ENCODE results near the gene PSMD1.

The PSMD1 gene

DNA sequence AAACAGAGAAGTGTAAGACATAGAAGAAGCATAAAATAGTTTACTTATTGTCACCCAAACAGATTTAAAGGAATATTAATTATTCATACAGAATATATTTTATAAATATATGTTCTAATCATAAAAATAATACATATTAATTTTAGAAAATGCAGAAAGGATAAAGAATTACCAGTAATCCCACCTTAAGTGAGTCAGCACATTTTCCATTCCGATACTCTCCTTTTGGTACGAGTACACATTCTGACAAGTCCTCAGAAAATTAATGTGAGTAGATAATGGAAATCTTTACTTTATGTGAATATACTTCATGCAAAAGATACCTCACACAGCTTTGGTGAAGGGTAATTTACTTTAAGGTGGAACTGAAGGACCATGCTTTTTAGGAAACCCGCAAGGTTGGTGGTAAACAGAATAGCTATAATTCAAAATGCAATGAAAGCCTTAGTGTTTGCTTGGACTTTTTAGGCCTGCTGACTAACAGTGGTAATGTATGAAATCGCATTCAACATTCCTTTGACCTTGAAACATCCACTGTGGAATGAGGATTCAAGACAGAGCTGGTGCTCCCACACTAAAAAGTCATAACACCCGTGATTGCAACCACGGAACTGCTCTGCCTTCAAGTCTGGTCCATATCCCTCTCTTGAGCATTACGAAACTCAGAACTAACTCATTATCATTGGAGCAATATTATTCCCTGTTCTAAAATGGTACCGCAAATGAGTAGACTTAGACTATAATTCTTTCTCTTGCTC, 96.3 kb downstream of the PSMD1 start:
- Histone ChIP-seq H3K9me3 (no peaks in the 10 kb centered on the region), H3K4me1 (no peaks in the 10 kb centered on the region), H3K36me3 (replicated peaks) (peaks cover 19% of the 10 kb centered on the region), H3K27me3 (ENCODE audit: low read depth) (no peaks in the 10 kb centered on the region), H3K4me3 (no peak overlapping the region)
- in situ Hi-C loops (cut with MboI; ENCODE audit: low sequenced_read_pairs) = no loop called here
- DNase-seq (ENCODE audit: low spot score in 2 of 2) = no peak

DNA sequence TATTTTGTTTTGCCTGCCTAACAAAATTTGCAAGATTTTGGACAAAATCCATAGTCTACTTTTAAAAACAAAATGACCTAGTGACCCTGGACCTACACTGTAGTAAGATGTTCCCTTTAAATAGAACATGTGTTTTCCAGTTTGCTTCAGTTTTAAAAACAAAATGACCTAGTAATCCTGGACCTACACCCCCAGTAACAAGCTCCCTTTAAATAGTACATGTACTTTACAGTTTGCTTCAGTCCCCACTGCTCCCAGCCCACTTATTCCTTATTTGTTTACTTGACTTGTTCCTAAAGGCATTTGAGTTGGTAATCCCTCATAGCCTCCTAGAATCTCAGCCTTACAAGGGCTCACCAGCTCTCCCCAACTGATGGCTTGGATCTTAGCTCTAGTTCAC, 102.6 kb downstream of the PSMD1 start:
- Histone ChIP-seq H3K36me3 (replicated peaks) (peaks cover 7% of the 10 kb centered on the region), H3K9me3 (no peaks in the 10 kb centered on the region), H3K4me3 (no peak overlapping the region), H3K4me1 (peaks cover 29% of the 10 kb centered on the region), H3K27me3 (ENCODE audit: low read depth) (no peaks in the 10 kb centered on the region)
- in situ Hi-C loops (cut with MboI; ENCODE audit: low sequenced_read_pairs) = no loop called here
- no peak for DNase-seq (ENCODE audit: low spot score in 2 of 2)

DNA sequence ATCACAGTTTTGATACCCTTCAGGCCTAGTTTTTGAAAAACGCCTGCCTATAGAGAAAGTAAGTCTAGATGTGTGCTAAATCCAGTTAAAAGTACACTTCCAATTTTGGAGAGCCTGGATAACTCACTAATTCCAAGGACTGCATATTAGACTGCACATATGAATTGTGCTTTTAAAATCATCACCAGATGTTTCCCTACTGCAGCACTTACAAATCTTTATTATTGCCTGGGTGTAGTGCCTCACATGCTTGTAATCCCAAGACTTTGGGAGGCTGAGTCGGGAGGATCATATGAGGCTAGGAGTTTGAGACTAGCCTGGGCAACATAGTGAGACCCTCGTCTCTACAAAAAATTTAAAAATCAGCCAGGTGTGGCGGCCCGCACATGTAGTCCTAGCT, 104.0 kb downstream of the PSMD1 start:
- peaks cover 8% of the 10 kb centered on the region for H3K36me3 ChIP-seq (replicated peaks)
- in situ Hi-C loops (cut with MboI; ENCODE audit: low sequenced_read_pairs) = no loop called here
- H3K4me1 ChIP-seq = peaks cover 29% of the 10 kb centered on the region
- H3K27me3 ChIP-seq (ENCODE audit: low read depth) = no peaks in the 10 kb centered on the region
- H3K9me3 ChIP-seq = no peaks in the 10 kb centered on the region
- no peak overlapping the region for H3K4me3 ChIP-seq
- DNase-seq (ENCODE audit: low spot score in 2 of 2) = no peak

DNA sequence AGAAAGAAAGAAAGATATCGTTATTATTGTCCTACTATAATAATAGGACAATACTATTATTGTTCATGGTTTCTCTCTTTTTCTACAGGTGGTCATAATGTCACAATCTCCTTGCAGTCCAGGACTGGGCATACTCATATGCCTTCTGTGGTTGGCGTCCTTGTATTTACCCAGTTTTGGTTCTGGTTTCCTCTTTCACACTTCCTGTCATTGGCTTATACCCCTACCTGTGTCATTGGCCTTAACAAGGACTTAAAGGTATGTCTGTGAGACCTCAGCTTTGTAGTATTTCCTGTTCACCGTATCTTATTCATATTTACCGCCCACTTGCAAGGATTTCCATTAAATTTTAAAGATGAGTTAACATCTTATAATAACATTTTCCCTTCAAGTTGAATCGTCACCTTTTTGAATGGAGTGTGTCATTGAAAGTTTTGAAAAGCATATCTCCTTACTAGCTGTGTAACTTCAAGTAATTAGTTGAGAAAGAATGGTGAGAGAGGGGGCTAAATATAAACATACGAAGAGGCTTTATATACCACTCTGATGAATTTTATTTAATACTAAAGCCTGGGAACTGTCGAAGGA, 104.7 kb downstream of the PSMD1 start:
- peaks cover 29% of the 10 kb centered on the region for H3K4me1 ChIP-seq
- no peaks in the 10 kb centered on the region for H3K9me3 ChIP-seq
- H3K36me3 ChIP-seq (replicated peaks) = peaks cover 15% of the 10 kb centered on the region
- in situ Hi-C loops (cut with MboI; ENCODE audit: low sequenced_read_pairs) = no loop called here
- no peak overlapping the region for H3K4me3 ChIP-seq
- DNase-seq (ENCODE audit: low spot score in 2 of 2) = no peak
- no peaks in the 10 kb centered on the region for H3K27me3 ChIP-seq (ENCODE audit: low read depth)

DNA sequence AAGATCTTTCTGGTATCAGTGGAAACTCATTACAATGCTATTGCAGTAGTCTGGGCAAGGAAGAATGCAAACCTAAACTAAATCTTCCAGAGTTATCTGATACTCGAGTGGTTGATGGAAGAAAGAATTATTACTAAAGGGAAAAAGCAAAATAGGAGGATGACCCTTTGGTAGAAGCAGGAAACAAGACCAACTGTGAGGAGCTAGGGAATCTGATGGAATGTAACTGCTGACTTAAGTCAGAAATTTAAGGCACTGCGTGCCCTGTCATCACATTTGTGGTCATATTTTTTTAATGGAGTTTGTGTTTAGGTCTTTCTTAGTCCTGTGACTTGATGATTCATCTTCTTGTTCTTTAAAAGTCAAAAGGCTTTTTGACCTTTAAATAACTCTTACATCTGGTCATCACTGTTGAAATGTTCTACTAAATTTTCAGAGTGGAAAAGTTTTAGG, 105.2 kb downstream of the PSMD1 start:
- no peaks in the 10 kb centered on the region for H3K27me3 ChIP-seq (ENCODE audit: low read depth)
- peaks cover 29% of the 10 kb centered on the region for H3K4me1 ChIP-seq
- no peak overlapping the region for H3K4me3 ChIP-seq
- DNase-seq (ENCODE audit: low spot score in 2 of 2) = no peak
- no peaks in the 10 kb centered on the region for H3K9me3 ChIP-seq
- in situ Hi-C loops (cut with MboI; ENCODE audit: low sequenced_read_pairs) = no loop called here
- peaks cover 20% of the 10 kb centered on the region for H3K36me3 ChIP-seq (replicated peaks)

DNA sequence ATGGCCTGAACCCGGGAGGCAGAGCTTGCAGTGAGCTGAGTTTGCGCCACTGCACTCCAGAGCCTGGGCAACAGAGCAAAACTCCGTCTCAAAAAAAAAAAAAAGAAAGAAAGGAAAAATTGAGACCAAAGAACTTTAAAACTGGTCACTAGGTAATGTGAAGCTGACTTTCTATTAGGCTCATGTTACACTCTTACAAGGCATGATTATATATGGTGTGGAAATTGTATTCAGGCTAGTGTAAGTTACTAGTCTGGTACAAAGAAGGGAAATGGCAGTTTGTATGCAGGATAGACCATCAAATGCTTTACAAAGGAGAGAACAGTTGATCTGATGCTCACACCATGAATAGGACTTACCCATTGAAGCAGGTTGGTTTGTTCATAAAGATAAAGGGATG, 106.3 kb downstream of the PSMD1 start:
- Histone ChIP-seq H3K27me3 (ENCODE audit: low read depth) (no peaks in the 10 kb centered on the region), H3K4me3 (no peak overlapping the region), H3K9me3 (no peaks in the 10 kb centered on the region), H3K4me1 (peaks cover 29% of the 10 kb centered on the region), H3K36me3 (replicated peaks) (peaks cover 32% of the 10 kb centered on the region)
- in situ Hi-C loops (cut with MboI; ENCODE audit: low sequenced_read_pairs) = no loop called here
- no peak for DNase-seq (ENCODE audit: low spot score in 2 of 2)

DNA sequence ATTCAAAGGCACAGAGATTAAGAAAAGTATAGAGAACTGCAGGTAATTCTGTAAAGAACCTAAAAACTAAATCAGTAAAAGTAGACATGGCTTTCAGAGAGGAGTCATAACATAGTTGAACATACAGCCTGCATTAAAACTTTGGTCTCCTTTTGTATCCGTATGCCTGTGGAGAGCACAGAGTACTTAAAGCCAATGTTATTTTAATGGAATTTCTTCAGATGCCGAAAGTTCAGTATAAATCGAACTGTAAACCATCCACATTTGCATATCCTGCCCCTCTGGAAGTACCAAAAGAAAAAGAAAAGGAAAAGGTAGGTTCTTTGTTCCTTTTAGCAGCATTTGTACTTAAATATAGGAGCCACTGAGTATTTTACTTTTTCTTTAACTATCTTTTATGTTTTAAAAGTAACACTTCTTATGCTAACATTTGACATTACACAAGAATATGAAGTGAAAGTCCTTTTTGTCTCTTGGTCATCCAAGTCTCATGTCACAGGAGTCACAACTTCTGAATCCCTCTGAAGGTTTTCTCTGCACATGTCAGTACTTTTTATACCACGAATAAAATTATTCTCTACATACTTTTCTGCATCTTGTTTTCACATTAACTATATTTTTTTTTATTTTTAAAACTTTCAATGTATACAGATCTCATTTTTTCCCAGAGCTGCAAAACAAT, 106.9 kb downstream of the PSMD1 start:
- DNase-seq (ENCODE audit: low spot score in 2 of 2) = peak in 1 of 2 experiments; percentile 42
- in situ Hi-C loops (cut with MboI; ENCODE audit: low sequenced_read_pairs) = no loop called here
- H3K4me3 ChIP-seq = no peak overlapping the region
- no peaks in the 10 kb centered on the region for H3K27me3 ChIP-seq (ENCODE audit: low read depth)
- H3K36me3 ChIP-seq (replicated peaks) = peaks cover 35% of the 10 kb centered on the region
- no peaks in the 10 kb centered on the region for H3K9me3 ChIP-seq
- H3K4me1 ChIP-seq = peaks cover 27% of the 10 kb centered on the region

DNA sequence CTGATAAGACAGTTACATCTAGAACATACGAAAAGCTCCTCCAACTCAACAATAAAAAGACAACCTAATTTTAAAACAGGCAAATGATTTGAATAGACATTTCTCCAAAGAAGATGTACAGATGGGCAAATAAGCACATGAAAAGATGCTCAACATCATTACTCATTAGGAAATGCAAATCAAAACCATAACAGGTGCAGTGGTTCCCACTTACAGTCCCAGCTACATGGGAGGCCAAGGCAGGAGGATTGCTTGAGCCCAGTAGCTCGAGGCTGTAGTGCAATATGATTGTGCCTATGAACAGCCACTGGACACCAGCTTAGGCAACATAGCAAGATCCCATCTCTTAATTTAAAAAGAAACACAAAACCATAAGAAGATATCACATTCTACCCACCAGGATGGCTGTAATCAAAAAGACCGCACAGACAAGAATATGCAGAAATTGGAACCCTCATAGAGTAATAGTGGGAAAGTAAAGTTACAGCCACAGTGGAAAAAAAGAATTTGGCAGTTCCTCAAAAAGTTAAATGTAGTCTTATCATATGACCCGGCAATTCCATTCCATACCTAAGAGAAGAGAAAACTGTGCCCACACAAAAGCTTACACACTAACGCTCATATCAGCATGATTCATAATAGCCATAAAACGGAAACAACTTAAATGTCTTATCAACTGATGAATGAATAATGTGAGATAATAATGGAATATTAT, 111.2 kb downstream of the PSMD1 start:
- Histone ChIP-seq H3K9me3 (no peaks in the 10 kb centered on the region), H3K4me1 (peaks cover 8% of the 10 kb centered on the region), H3K4me3 (no peak overlapping the region), H3K27me3 (ENCODE audit: low read depth) (no peaks in the 10 kb centered on the region), H3K36me3 (replicated peaks) (peaks cover 53% of the 10 kb centered on the region)
- in situ Hi-C loops (cut with MboI; ENCODE audit: low sequenced_read_pairs) = no loop called here
- DNase-seq (ENCODE audit: low spot score in 2 of 2) = no peak

DNA sequence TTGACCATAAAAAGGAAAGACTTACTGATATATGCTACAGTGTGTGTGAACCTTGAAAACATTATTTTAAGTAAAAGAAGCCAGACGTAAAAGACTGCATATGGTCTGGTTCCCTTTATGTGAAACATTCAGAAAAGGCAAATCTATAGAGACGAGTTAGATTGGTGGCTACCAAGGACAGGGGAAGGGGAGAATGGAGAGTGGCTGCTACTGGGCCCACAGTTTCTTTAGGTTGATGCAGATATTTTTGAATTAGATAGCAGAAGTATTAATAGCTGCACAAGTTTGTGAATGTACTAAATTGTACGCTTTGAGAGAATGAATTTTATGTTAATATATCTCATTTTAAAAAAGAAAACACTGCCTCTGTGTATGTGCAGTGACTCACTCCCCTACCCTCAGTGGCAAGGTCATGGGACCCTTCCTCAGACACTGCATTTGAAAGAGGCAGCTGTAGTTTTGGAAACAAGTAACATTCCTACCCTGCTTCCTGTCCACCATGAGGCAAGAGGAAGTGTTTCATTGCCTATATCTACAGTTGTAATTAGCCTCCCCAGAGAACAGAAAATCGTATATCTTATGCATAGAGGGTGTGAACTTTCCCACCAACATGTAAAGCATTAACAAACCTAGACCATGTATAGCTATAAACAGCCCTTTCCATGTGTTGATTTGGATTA, 111.9 kb downstream of the PSMD1 start:
- no peak for DNase-seq (ENCODE audit: low spot score in 2 of 2)

DNA sequence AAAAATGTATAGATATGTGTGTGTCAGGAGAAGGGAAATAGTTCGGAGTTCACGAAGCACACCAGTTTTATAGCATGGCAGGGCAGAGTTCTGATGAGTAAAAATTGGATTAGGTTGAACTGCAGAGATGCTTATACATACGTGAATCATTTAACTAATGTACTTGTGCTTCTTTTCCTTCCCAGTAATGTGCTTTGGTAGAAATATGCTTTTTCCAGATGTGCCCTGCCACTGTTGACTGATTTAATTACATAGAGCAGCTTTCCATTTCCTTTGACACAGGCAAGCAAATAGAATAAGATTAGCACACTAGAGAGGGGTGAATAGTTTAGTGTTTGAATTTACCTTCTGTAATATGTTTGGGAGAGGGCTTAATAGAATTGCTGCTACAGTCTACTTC, 112.8 kb downstream of the PSMD1 start:
- H3K4me1 ChIP-seq = no peaks in the 10 kb centered on the region
- in situ Hi-C loops (cut with MboI; ENCODE audit: low sequenced_read_pairs) = no loop called here
- no peak overlapping the region for H3K4me3 ChIP-seq
- DNase-seq (ENCODE audit: low spot score in 2 of 2) = no peak
- H3K9me3 ChIP-seq = no peaks in the 10 kb centered on the region
- no peaks in the 10 kb centered on the region for H3K27me3 ChIP-seq (ENCODE audit: low read depth)
- peaks cover 56% of the 10 kb centered on the region for H3K36me3 ChIP-seq (replicated peaks)

More for the DNA sequence above, 111.9 kb downstream of the PSMD1 start:
- peaks cover under 1% of the 10 kb centered on the region for H3K4me1 ChIP-seq
- no peaks in the 10 kb centered on the region for H3K27me3 ChIP-seq (ENCODE audit: low read depth)
- in situ Hi-C loops (cut with MboI; ENCODE audit: low sequenced_read_pairs) = no loop called here
- H3K36me3 ChIP-seq (replicated peaks) = peaks cover 53% of the 10 kb centered on the region
- no peaks in the 10 kb centered on the region for H3K9me3 ChIP-seq
- no peak overlapping the region for H3K4me3 ChIP-seq

DNA sequence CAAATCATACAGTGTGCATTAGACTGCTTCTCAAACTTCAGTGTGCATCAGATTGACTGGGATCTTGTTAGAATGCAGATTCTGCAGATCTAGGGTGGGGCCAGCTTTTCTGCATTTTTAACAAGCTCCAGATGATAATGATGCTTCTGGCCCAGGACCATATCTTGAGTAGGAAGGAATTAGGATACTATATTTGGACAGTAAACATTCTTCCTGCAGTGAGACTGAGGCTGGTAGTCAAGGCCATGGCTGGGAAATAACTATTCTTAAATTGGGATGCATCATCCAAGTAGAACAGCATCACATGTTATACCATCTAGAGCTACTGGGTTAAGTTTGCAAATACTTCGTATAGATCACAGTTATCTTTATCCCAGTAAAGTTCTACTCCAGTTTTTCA, 113.4 kb downstream of the PSMD1 start:
- no peak for DNase-seq (ENCODE audit: low spot score in 2 of 2)
- H3K36me3 ChIP-seq (replicated peaks) = peaks cover 57% of the 10 kb centered on the region
- in situ Hi-C loops (cut with MboI; ENCODE audit: low sequenced_read_pairs) = no loop called here
- H3K4me3 ChIP-seq = no peak overlapping the region
- H3K4me1 ChIP-seq = no peaks in the 10 kb centered on the region
- H3K27me3 ChIP-seq (ENCODE audit: low read depth) = no peaks in the 10 kb centered on the region
- H3K9me3 ChIP-seq = no peaks in the 10 kb centered on the region

DNA sequence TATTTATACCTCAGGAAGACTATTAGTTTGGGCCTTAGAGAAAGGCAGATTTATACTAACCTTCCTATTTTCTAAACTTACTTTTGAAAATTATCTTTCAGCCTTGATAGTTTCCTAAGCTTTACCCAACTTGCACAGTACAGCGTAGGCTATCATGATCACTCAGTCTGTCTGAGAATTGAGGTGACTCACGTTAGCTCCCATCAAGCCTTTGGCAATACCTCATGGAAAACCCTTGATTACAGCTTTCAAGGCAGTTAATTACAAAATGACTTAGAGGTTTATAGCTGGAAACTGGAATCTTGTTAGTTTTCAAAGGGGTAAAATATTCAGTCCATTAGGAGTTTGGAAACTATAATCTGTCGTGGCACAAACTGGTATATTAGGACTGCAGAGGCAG, 115.4 kb downstream of the PSMD1 start:
- H3K9me3 ChIP-seq = no peaks in the 10 kb centered on the region
- H3K4me1 ChIP-seq = no peaks in the 10 kb centered on the region
- in situ Hi-C loops (cut with MboI; ENCODE audit: low sequenced_read_pairs) = no loop called here
- H3K27me3 ChIP-seq (ENCODE audit: low read depth) = no peaks in the 10 kb centered on the region
- H3K36me3 ChIP-seq (replicated peaks) = peaks cover 38% of the 10 kb centered on the region
- H3K4me3 ChIP-seq = no peak overlapping the region
- no peak for DNase-seq (ENCODE audit: low spot score in 2 of 2)

DNA sequence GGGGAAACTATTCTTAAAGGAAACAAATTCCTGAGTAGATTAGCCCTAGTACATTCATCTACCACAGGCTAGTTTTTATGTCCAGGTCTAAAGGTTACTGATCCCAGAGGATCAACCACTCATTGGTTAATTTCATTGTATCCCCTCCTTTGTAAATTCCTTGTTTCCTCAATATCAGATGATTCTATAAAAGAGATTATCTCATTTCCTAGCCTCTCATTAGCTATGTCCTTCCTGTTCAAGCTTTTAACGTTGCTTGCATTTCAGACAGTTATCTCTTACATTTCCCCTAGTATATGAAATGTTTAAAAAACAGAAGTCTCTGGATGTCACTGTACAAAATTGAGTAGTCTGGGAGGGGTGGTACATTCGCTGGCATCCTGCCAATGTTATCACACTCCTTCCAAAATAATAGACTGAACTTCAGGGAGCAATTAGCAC, 117.6 kb downstream of the PSMD1 start:
- H3K27me3 ChIP-seq (ENCODE audit: low read depth) = no peaks in the 10 kb centered on the region
- 0 out of 2 replicates have a peak, but pooled peaks cover under 1% of the 10 kb centered on the region for H3K4me1 ChIP-seq
- no peak for DNase-seq (ENCODE audit: low spot score in 2 of 2)
- in situ Hi-C loops (cut with MboI; ENCODE audit: low sequenced_read_pairs) = no loop called here
- H3K4me3 ChIP-seq = no peak overlapping the region
- no peaks in the 10 kb centered on the region for H3K9me3 ChIP-seq
- H3K36me3 ChIP-seq (replicated peaks) = peaks cover 19% of the 10 kb centered on the region

All from HAP-1 (cell line).